Activated CD4-positive, alpha-beta T cell treated with anti-CD3 and anti-CD28 coated beads, Interleukin-2, amount 10 ng/mL, durations not matched to agents 24 days and 14 days (primary cell): ENCODE data around the gene UBE2C. TPM values are rescaled to one million over a fixed set of nuclear protein-coding genes. Genes with fewer than 3 reads are reported as not detected.

Experiments used
- DNase-seq: peaks from one replicate; pipeline ENCODE4 v3.0.0; 2022
- H3K27ac Mint-ChIP-seq: one replicate; pipeline ENCODE4 v1.8.0; 2022; ENCODE audit warnings: mild to moderate bottlenecking, mixed read lengths
- H3K27me3 Mint-ChIP-seq: one replicate; pipeline ENCODE4 v1.8.0; 2022; ENCODE audit warnings: mixed read lengths
- H3K36me3 Mint-ChIP-seq: one replicate; pipeline ENCODE4 v1.8.0; 2022; ENCODE audit warnings: low read depth, mild to moderate bottlenecking, mixed read lengths
- H3K4me1 Mint-ChIP-seq: one replicate; pipeline ENCODE4 v1.8.0; 2021; ENCODE audit warnings: mixed read lengths
- H3K4me3 Mint-ChIP-seq: one replicate; pipeline ENCODE4 v1.8.0; 2022; ENCODE audit warnings: mild to moderate bottlenecking, moderate library complexity, mixed read lengths
- H3K9me3 Mint-ChIP-seq: one replicate; pipeline ENCODE4 v1.8.0; 2021; ENCODE audit warnings: mixed read lengths
- intact Hi-C: fragments of 100-400 bp; cut with micrococcal nuclease; formaldehyde crosslinking; loops from one replicate; pipeline ENCODE4 v1.15.1; 2023
- total RNA-seq: library from RNA; stranded (reverse); gene quantifications from 2 replicates; pipeline ENCODE4 v1.2.3, GENCODE V29; 2022

The UBE2C gene
- total RNA-seq, 1 donor from 2014 or later = 113 TPM

DNA sequence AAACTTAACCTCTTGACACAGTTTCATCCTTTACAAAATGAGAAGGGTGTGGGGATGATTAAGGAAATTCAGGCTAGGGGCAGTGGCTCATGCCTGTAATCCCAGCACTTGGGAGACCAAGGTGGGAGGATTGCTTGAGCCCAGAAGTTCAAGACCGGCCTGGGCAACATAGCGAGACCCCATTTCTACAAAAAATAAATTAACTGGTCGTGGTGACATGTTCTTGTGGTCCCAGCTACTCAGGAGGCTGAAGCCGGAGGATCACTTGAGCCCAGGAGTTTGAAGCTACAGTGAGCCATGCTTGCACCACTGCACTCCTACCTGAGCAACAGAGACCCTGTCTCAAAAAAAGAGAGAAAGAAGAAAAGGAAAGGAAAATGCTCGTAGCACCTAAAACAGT, 54.0 kb downstream of the UBE2C start:
- H3K9me3 Mint-ChIP-seq = no peaks in the 10 kb centered on the region
- DNase-seq = no peak
- peaks cover 4% of the 10 kb centered on the region for H3K36me3 Mint-ChIP-seq
- H3K27ac Mint-ChIP-seq = no peak overlapping the region
- intact Hi-C loops = no loop called here
- H3K27me3 Mint-ChIP-seq = no peaks in the 10 kb centered on the region
- no peak overlapping the region for H3K4me3 Mint-ChIP-seq
- no peaks in the 10 kb centered on the region for H3K4me1 Mint-ChIP-seq

Other genes starting within 250 kb of the UBE2C start
- not detected in 2 replicates for gene WFDC8, start 233.4 kb upstream of the UBE2C start, total RNA-seq
- not detected in 2 replicates for gene WFDC10A, start 182.9 kb upstream of the UBE2C start, total RNA-seq
- gene WFDC9, start 181.4 kb upstream of the UBE2C start, total RNA-seq = not detected in 2 replicates
- not detected in 2 replicates for gene WFDC11, start 142.4 kb upstream of the UBE2C start, total RNA-seq
- not detected in 2 replicates for gene WFDC13, start 110.6 kb upstream of the UBE2C start, total RNA-seq
- gene WFDC10B, start 107.6 kb upstream of the UBE2C start, total RNA-seq = not detected in 2 replicates
- not detected in 2 replicates for gene SPINT4, start 90.3 kb upstream of the UBE2C start, total RNA-seq
- gene WFDC3, start 20.8 kb upstream of the UBE2C start, total RNA-seq = not detected in 2 replicates
- 31.9 and 35.3 TPM in 2 replicates for gene DNTTIP1, start 20.7 kb upstream of the UBE2C start, total RNA-seq
- not detected in 2 replicates for gene TNNC2, start 14.7 kb downstream of the UBE2C start, total RNA-seq
- gene SNX21, start 21.2 kb downstream of the UBE2C start, total RNA-seq = 0.47 and 0.89 TPM in 2 replicates
- gene ACOT8, start 44.7 kb downstream of the UBE2C start, total RNA-seq = 27.6 and 28.5 TPM in 2 replicates
- gene ZSWIM3, start 45.0 kb downstream of the UBE2C start, total RNA-seq = 5.5 and 6.0 TPM in 2 replicates
- gene ZSWIM1, start 68.6 kb downstream of the UBE2C start, total RNA-seq = 9.4 and 10.4 TPM in 2 replicates
- 0.47 and 1.8 TPM in 2 replicates for gene SPATA25, start 75.0 kb downstream of the UBE2C start, total RNA-seq
- gene NEURL2, start 78.6 kb downstream of the UBE2C start, total RNA-seq = 2.0 and 2.4 TPM in 2 replicates
- 48.7 and 50.8 TPM in 2 replicates for gene CTSA, start 78.7 kb downstream of the UBE2C start, total RNA-seq
- gene PLTP, start 99.5 kb downstream of the UBE2C start, total RNA-seq = 3.2 and 4.0 TPM in 2 replicates
- gene PCIF1, start 122.0 kb downstream of the UBE2C start, total RNA-seq = 26.1 and 27.8 TPM in 2 replicates
- gene ZNF335, start 159.6 kb downstream of the UBE2C start, total RNA-seq = 37.5 and 39.5 TPM in 2 replicates
- 0.19 and 0.28 TPM in 2 replicates for gene MMP9, start 196.3 kb downstream of the UBE2C start, total RNA-seq
- gene SLC12A5, start 216.6 kb downstream of the UBE2C start, total RNA-seq = not detected in 2 replicates